Spleen (tissue), 7 donors: ENCODE measurements around the gene TMEM132C.

Experiments used
- CTCF ChIP-seq, 11 experiments: fragments of 200-600 bp in 7 of 11; fragments of 450-650 bp in 4 of 11; sonication (generic) in 4 of 11; IDR thresholded peaks in 8 of 11; conservative IDR thresholded peaks in 3 of 11; 1 replicate in 7 of 11; 2 replicates in 4 of 11; pipeline versions ENCODE4 v1.4.0 to v1.8.0; 2016 to 2021; ENCODE audit warnings: antibody characterized with exemption in 11 of 11, inconsistent platforms in 4 of 11, mild to moderate bottlenecking in 1 of 11
- POLR2A ChIP-seq, 3 donors: fragments of 450-650 bp; IDR thresholded peaks; one replicate each; pipeline ENCODE4 v1.5.1; 2017; ENCODE audit warnings: antibody characterized with exemption in 3 of 3, mild to moderate bottlenecking in 1 of 3
- POLR2AphosphoS5 ChIP-seq, 3 donors: sonication (generic); formaldehyde crosslinking; IDR thresholded peaks; one replicate each; pipeline ENCODE4 v1.5.1; 2017; ENCODE audit warnings: antibody characterized with exemption in 3 of 3
- donor health status: DM: no; HTN: no; CAD: no; lungs with moderate emphysema.
- donor health status: DM: no; HTN: no; CAD: no.
- donor health status: DM: no; HTN: no; CAD: no.

GRCh38 chr12:128450810-128451209 is 183.8 kb downstream of the TMEM132C start:
- TF ChIP-seq POLR2A (IDR thresholded peaks at IDR 0.05) (no peak), POLR2AphosphoS5 (IDR thresholded peaks at IDR 0.05) (no peak), CTCF (IDR thresholded peaks at IDR 0.05 in 8 of 11, conservative IDR thresholded peaks at IDR 0.05 in 3 of 11) (no peak)
